PFSK-1 (cell line): Measurements from ENCODE around the gene VAPA.

Experiments used
- POLR2AphosphoS5 ChIP-seq: IDR thresholded peaks from 2 replicates; pipeline ENCODE4 v1.6.1; 2012; ENCODE audit warnings: low read depth, mild to moderate bottlenecking, control low read depth, low read length, moderate library complexity
- SIN3A ChIP-seq: IDR thresholded peaks from 2 replicates; pipeline ENCODE4 v1.6.1; 2012; ENCODE audit warnings: mild to moderate bottlenecking, low read length, moderate library complexity, borderline replicate concordance; ENCODE audit not compliant: insufficient read depth

GRCh38 chr18:9931146-9931545, 17.3 kb downstream of the VAPA start:
- no peak for TF ChIP-seq POLR2AphosphoS5
- no peak for TF ChIP-seq SIN3A
